KG1 (cell line): ENCODE results near the gene SLC39A3.

ENCODE experiments used
- DNase-seq: peaks from one replicate; lab custom pipeline; 2025; lab: John Stamatoyannopoulos, UW

Gene SLC39A3

GRCh38 chr19:2747349-2747748 lies 7.5 kb upstream of the SLC39A3 start:
- no peak for DNase-seq

GRCh38 chr19:2744113-2744512 lies 4.3 kb upstream of the SLC39A3 start:
- DNase-seq = no peak

GRCh38 chr19:2743099-2743498 lies 3.3 kb upstream of the SLC39A3 start:
- no peak for DNase-seq

- no peak for DNase-seq
These were observed 468 bp upstream of the SLC39A3 start for GRCh38 chr19:2740314-2740656.

- DNase-seq = no peak
These were observed 3.1 kb downstream of the SLC39A3 start for GRCh38 chr19:2736550-2737190.

GRCh38 chr19:2735374-2735773 lies 4.4 kb downstream of the SLC39A3 start:
- no peak for DNase-seq

GRCh38 chr19:2734589-2735288 lies 5.1 kb downstream of the SLC39A3 start:
- DNase-seq = no peak

GRCh38 chr19:2733930-2734588 lies 5.8 kb downstream of the SLC39A3 start:
- DNase-seq = no peak

GRCh38 chr19:2732883-2733282 lies 6.9 kb downstream of the SLC39A3 start:
- no peak for DNase-seq

- DNase-seq = no peak
These were observed 7.6 kb downstream of the SLC39A3 start for GRCh38 chr19:2732157-2732725.

GRCh38 chr19:2731181-2731995 lies 8.4 kb downstream of the SLC39A3 start:
- no peak for DNase-seq

GRCh38 chr19:2729943-2730818 lies 9.6 kb downstream of the SLC39A3 start:
- no peak for DNase-seq

GRCh38 chr19:2728783-2729387 lies 10.9 kb downstream of the SLC39A3 start:
- DNase-seq = no peak

- no peak for DNase-seq
These were observed 12.2 kb downstream of the SLC39A3 start for GRCh38 chr19:2727640-2727944.

- DNase-seq = no peak
These were observed 12.7 kb downstream of the SLC39A3 start for GRCh38 chr19:2726904-2727639.

GRCh38 chr19:2726160-2726855 lies 13.5 kb downstream of the SLC39A3 start:
- DNase-seq = no peak

GRCh38 chr19:2724148-2724557 lies 15.7 kb downstream of the SLC39A3 start:
- no peak for DNase-seq

- no peak for DNase-seq
These were observed 16.1 kb downstream of the SLC39A3 start for GRCh38 chr19:2723747-2724146.

GRCh38 chr19:2723345-2723715 lies 16.5 kb downstream of the SLC39A3 start:
- no peak for DNase-seq
